Stomach smooth muscle (tissue), 2 donors: ENCODE measurements around the gene FAM227B.
"Not testable (repeated sequence)": the region's sequence is repeated elsewhere in the genome, so short reads cannot be mapped to it uniquely, and the experiment has no call there.

ENCODE experiments used
- H3K27ac ChIP-seq: one replicate; pipeline ENCODE4 v1.7.0; 2013; ENCODE audit warnings: mild to moderate bottlenecking, low read length, inconsistent platforms
- H3K27me3 ChIP-seq, 2 donors: one replicate each; pipeline ENCODE4 v1.7.0; 2013; ENCODE audit warnings: low read length in 2 of 2; ENCODE audit not compliant: insufficient read depth in 2 of 2, control insufficient read depth in 1 of 2
- H3K36me3 ChIP-seq, 2 donors: one replicate each; pipeline ENCODE4 v1.7.0; 2013; ENCODE audit warnings: low read length in 2 of 2; ENCODE audit not compliant: control insufficient read depth in 2 of 2, insufficient read depth in 2 of 2
- H3K4me1 ChIP-seq: one replicate; pipeline ENCODE4 v1.7.0; 2013; ENCODE audit warnings: low read length; ENCODE audit not compliant: control insufficient read depth, insufficient read depth
- H3K4me3 ChIP-seq, 2 donors: one replicate each; pipeline ENCODE4 v1.7.0; 2013; ENCODE audit warnings: low read length in 2 of 2
- H3K9ac ChIP-seq, 2 donors: one replicate each; pipeline ENCODE4 v1.7.0; 2013; ENCODE audit warnings: low read length in 2 of 2, mild to moderate bottlenecking in 1 of 2
- H3K9me3 ChIP-seq, 2 donors: one replicate each; pipeline ENCODE4 v1.7.0; 2013; ENCODE audit warnings: low read length in 2 of 2; ENCODE audit not compliant: control insufficient read depth in 2 of 2
- donor health status: healthy.
- donor health status: Pancreatic carcinoma.

FAM227B gene

DNA sequence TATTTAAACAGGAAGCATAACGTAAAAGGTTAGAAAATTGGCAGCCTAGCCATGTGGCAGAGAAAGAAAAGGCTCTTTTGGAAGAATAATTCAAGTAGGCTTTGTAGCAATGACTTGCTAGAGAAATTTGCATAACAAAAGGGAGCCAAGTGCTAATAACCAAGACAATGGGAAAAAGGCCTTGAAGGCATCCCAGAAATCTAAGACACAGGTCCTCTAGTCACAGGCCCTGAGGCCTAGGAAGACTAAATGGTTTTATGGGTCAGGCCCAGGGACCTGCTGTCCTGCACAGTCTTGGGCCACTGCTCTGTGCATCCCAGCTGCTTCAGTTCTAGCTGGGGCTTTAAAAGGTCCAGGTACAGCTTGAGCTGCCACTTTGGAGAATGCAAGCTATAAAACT lies 119.0 kb downstream of the FAM227B start:
- Histone ChIP-seq H3K4me1 (no peaks in the 10 kb centered on the region), H3K9ac (no peak overlapping the region), H3K27me3 (no peaks in the 10 kb centered on the region), H3K4me3 (no peak overlapping the region), H3K9me3 (peaks cover 0 to 2% of the 10 kb centered on the region in 2 donors), H3K27ac (no peak overlapping the region), H3K36me3 (no peaks in the 10 kb centered on the region)

DNA sequence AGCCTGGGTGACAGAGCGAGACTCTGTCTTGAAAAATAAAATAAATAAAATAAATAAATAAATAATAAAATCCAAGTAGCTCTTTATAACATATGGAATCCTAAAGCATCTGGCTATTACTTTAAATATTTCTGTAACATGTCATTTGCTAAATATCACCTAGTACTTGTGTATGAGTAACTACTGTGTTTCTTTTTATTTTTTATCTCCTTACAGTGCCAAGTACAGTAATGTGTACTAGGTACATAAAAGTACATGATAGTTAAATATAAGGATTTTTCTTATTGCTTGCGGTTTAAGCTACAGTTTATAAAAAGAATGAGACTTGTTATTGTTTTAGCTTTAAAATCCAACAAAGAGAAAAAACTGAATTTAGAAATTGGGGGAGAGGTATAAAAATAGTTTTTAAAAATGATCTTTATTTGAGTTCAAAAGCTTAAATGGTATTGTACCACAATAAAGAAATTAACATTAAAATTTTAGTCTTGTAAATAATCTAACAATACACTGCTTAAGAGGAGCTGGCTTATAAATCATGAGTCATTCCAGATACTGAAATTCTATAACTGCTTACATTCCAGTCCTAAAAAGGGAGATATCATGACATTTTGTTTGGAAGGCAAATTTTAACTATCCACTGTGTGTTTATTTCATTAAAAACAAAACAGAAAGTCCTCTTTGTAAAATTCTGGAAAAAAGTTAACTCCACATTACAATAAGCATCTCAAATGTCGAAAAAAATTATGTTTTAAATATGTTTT lies 124.4 kb downstream of the FAM227B start:
- peaks cover 0 to 2% of the 10 kb centered on the region in 2 donors for H3K9me3 ChIP-seq
- no peaks in the 10 kb centered on the region for H3K27me3 ChIP-seq
- no peak overlapping the region for H3K27ac ChIP-seq
- no peaks in the 10 kb centered on the region for H3K4me1 ChIP-seq
- no peak overlapping the region for H3K4me3 ChIP-seq
- H3K9ac ChIP-seq: no peak overlapping the region
- no peaks in the 10 kb centered on the region for H3K36me3 ChIP-seq

DNA sequence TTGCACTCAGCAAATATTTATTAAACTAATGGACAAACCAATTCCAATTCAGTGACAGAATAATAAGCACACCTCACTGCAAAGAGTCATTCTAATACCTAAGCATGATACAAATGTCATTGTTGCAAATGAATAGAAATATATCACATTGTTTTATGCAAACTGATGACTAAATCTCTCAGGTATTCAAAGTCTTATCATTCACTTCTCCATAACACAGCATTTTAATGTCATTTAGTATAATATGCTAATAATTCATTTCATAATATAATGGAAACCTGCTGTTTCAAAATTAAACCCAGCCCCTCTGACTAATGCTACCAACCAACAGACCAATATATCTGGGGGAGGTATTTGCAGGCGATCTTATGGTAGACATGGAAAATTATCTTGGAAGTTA lies 125.8 kb downstream of the FAM227B start:
- no peak overlapping the region for H3K9ac ChIP-seq

DNA sequence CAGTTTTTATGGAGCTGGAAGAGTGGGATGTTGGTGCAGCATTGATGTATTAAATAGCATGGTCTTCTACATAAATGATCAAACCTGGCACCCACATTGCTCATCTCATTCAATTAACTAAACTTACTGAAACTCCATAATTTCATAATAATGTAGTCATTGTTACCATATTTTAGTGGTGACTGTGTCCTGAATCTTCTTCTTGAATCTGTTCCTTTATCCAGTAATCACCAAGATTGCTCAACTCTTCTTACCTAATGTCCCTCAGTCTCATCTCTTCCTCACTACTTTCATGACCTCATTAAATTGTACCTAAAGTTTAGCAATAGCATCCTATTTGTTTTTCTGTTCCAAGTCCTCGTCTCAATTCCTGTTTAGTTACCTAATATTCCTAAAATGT lies 127.8 kb downstream of the FAM227B start:
- Histone ChIP-seq H3K27ac (no peak overlapping the region), H3K4me1 (no peaks in the 10 kb centered on the region), H3K27me3 (no peaks in the 10 kb centered on the region), H3K36me3 (no peaks in the 10 kb centered on the region), H3K9me3 (no peaks in the 10 kb centered on the region), H3K4me3 (no peak overlapping the region), H3K9ac (no peak overlapping the region)

More for the DNA sequence above, 125.8 kb downstream of the FAM227B start:
- no peak overlapping the region for H3K4me3 ChIP-seq
- H3K27ac ChIP-seq: no peak overlapping the region
- H3K36me3 ChIP-seq: no peaks in the 10 kb centered on the region
- H3K27me3 ChIP-seq: no peaks in the 10 kb centered on the region
- no peaks in the 10 kb centered on the region for H3K4me1 ChIP-seq
- no peaks in the 10 kb centered on the region for H3K9me3 ChIP-seq

DNA sequence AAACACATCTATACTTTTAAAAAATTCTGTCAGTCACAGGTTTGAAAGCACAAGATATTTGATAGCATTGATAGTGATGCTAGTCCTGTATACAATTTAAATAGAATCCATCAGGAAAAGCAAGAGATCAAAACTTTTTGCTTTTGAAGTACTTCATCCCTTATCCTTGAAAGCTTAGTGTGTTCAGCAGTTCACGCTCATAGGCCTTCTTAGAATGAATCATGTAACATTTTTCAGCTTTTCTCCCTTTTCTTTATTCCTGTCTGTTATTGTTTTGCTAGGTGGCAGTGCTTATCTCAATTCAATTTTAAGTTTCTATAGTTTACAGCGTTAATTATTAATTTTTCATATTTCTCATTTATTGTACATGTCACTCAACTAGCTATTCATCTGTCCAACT lies 128.5 kb downstream of the FAM227B start:
- H3K27me3 ChIP-seq: no peaks in the 10 kb centered on the region
- no peak overlapping the region for H3K27ac ChIP-seq
- H3K4me1 ChIP-seq: no peaks in the 10 kb centered on the region
- no peaks in the 10 kb centered on the region for H3K36me3 ChIP-seq
- H3K9ac ChIP-seq: no peak overlapping the region
- H3K9me3 ChIP-seq: no peaks in the 10 kb centered on the region
- no peak overlapping the region for H3K4me3 ChIP-seq

DNA sequence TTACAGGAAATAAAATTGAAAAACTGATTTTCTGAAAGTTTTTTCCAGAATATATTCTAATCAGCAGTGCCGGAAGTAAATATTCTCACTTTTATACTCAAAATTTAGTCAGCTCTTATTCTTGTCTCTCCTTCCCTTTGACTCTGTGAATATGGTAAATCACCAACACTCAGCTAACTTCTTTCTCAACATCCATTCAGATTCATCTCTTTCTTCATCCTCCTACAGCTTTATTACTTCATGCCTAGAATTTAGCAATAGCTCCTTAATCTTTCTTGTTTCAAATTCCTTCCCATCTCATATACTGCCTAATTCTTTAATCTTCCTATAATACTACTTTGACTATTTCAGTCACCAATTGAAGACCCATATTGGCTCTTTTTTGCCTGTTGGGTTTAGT lies 129.7 kb downstream of the FAM227B start:
- Histone ChIP-seq H3K9me3 (no peaks in the 10 kb centered on the region), H3K4me1 (no peaks in the 10 kb centered on the region), H3K36me3 (no peaks in the 10 kb centered on the region), H3K9ac (no peak overlapping the region), H3K27ac (no peak overlapping the region), H3K27me3 (no peaks in the 10 kb centered on the region), H3K4me3 (no peak overlapping the region)

DNA sequence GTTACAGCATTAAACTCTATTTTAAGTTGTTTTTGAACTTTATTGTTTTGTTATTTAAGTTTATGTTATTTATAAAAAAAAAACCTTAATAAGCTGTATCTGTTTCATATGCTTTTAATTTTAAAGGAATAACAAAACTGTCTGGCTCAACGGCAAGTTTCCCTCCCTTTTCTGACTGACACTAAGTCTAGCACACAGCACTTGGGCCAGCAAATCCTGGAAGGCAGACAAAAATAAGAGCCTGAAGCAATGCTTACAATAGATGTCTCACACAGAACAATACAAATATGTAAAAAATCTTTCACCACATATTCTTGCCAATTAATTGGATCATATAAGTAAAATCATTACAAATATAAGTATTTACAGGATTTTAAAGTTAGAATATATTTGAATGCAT lies 135.2 kb downstream of the FAM227B start:
- not testable (repeated sequence) for H3K9ac ChIP-seq, H3K4me1 ChIP-seq, H3K9me3 ChIP-seq, H3K4me3 ChIP-seq, H3K27ac ChIP-seq, H3K36me3 ChIP-seq, H3K27me3 ChIP-seq

DNA sequence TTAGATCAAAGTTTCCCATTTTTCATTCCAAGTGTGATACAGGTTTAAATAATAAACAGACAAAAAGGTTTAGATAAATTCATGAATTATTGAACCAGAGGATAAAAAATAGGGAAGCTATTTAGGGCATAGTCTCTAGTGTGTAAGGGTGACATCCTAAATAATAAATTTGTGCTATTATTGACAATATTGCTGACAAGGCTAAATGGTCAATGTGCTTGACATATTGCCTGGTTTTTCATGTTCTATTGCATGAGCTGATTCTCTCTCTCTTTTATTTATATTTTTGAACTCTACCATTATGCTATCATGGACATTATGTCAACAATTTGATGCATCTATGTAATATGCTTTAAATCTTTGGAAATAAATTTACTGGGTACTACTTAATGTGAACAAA lies 141.6 kb downstream of the FAM227B start:
- H3K4me3 ChIP-seq, H3K27me3 ChIP-seq: not testable (repeated sequence)

DNA sequence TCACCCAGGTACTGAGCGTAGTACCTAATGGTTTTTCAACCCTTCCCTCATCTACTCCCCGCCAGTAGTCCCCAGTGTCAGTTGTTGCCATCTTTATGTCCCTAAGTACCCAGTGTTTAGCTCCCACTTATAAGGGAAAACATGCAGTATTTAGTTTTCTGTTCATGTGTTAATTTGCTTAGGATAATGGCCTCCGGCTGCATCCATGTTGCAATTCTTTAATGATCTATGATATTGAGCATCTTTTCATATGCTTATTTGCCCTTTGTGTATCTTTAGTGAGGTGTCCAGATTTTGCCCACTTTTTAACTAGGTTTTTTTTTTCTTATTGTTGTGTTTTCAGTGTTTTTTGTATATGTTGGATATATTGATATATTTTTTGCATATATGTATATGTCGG lies 142.6 kb downstream of the FAM227B start:
- H3K36me3 ChIP-seq, H3K4me1 ChIP-seq, H3K27ac ChIP-seq, H3K9ac ChIP-seq, H3K4me3 ChIP-seq, H3K27me3 ChIP-seq, H3K9me3 ChIP-seq: not testable (repeated sequence)

More for the DNA sequence above, 141.6 kb downstream of the FAM227B start:
- H3K9me3 ChIP-seq, H3K9ac ChIP-seq, H3K27ac ChIP-seq, H3K4me1 ChIP-seq, H3K36me3 ChIP-seq: not testable (repeated sequence)

DNA sequence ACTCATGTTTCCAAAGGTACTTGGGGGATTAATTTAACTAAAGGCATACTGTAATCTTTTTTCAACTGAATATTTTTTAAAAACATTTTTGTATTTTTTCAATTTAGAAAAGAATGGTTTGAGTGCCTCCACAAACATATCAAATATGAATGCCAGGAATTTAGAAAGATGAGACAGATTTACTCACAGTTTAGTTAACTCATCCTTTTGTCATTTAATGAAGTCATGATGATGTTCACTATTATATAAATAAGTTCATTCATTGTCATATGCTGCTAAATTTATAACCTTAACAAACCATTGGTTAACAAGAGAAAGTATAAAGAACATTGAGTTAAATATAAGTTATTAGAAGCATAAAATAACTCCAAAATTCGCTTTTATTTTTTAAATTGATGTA lies 147.6 kb downstream of the FAM227B start:
- no peak overlapping the region for H3K4me3 ChIP-seq
- no peak overlapping the region for H3K9ac ChIP-seq
- no peaks in the 10 kb centered on the region for H3K9me3 ChIP-seq
- H3K27me3 ChIP-seq: no peaks in the 10 kb centered on the region
- H3K36me3 ChIP-seq: no peaks in the 10 kb centered on the region
- H3K4me1 ChIP-seq: no peaks in the 10 kb centered on the region
- no peak overlapping the region for H3K27ac ChIP-seq

DNA sequence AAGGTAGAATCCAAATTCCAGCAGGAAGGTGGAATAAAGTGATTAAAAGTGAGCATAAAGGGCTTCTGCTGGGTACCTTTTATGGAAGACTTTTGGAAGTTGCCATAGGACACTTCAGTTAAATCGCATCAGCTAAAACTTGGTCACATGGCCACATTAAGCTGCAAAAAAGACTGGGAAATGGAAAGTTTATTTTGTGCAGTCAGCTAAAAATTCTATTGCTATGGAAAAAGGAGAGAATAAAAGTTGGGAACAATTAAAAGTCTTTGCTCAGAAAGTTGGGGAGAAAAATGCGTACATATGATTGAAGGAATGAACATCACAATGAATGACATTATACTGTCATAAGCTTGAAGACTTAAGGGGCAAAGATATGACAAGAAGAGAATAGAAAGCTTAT lies 148.3 kb downstream of the FAM227B start:
- no peak overlapping the region for H3K27ac ChIP-seq
- H3K27me3 ChIP-seq: no peaks in the 10 kb centered on the region
- H3K4me1 ChIP-seq: peaks cover 4% of the 10 kb centered on the region
- no peak overlapping the region for H3K4me3 ChIP-seq
- no peaks in the 10 kb centered on the region for H3K9me3 ChIP-seq
- no peak overlapping the region for H3K9ac ChIP-seq
- H3K36me3 ChIP-seq: no peaks in the 10 kb centered on the region
